Caki2 (cell line): ENCODE data around the gene DDR1. TPM values are rescaled to one million over a fixed set of nuclear protein-coding genes. Genes with fewer than 3 reads are reported as not detected.
"Not testable (repeated sequence)": the region's sequence is repeated elsewhere in the genome, so short reads cannot be mapped to it uniquely, and the experiment has no call there.

Experiments
- DNase-seq: peaks from one replicate; pipeline ENCODE4 v3.0.0-alpha.2; 2015; ENCODE audit warnings: low read depth
- in situ Hi-C: cut with HindIII; loops from 2 replicates; pipeline ENCODE4 v1.10.0; 2016; ENCODE audit warnings: low sequenced_read_pairs, low pct_unique_long_range_greater_than_20kb, mixed read lengths
- total RNA-seq: library from RNA; depleted of rRNA; stranded (reverse); fragments of >200 nt; shearing (Covaris generic); gene quantifications from 2 replicates; pipeline ENCODE4 v1.2.3, GENCODE V29; 2014; ENCODE audit warnings: low replicate concordance

The DDR1 gene
- total RNA-seq, 1 experiment from 2014 or later = 197 TPM

- in situ Hi-C loops = not testable (repeated sequence)
These were observed 23.0 kb downstream of the DDR1 start for GRCh38 chr6:30907290-30907757.

GRCh38 chr6:30907758-30908591, 23.7 kb downstream of the DDR1 start, which contains the start of gene GTF2H4:
GTF2H4 (plus strand) TSS chr6:30908207.
- in situ Hi-C loops = no loop called here
- DNase-seq = peak; percentile 99

More at GRCh38 chr6:30907290-30907757, 23.0 kb downstream of the DDR1 start:
- DNase-seq = peak; percentile 62

DNA sequence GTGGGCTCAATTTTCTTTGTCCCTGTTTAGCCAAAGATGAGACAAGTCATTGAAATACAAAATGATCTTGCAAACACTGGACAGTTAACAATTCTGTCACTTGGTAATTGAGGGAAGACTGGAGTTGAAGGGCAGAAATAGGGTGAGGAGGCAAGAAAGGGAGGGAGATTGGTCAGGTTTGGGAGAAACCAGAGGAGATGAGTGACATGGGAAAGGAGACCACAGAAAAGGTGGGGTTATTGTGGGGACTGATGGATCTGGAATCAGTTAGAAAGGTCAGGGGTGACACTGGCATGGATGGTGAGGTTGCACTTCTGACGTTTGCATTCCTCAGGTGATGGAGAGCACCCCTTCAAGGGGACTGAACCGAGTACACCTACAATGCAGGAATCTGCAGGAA, 24.4 kb downstream of the DDR1 start:
- no peak for DNase-seq
- in situ Hi-C loops = no loop called here

DNA sequence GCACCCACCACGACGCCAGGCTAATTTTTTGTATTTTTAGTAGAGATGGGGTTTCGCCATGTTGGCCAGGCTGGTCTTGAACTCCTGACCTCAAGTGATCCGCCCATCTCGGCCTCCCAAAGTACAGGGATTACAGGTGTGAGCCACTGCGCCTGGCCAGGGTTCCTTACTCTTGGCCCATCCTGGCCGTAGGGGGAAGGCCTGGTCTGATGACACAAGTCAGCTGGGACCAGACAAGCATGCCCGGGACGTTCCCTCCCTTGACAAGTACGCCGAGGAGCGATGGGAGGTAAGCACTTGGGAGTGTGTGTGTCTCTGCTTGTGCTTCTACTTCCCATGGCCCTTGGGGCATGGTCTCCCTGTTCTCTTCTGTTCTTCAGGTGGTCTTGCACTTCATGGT, 26.2 kb downstream of the DDR1 start:
- DNase-seq, in situ Hi-C loops: not testable (repeated sequence)

GRCh38 chr6:30912746-30913520, 28.6 kb downstream of the DDR1 start:
- DNase-seq = no peak
- in situ Hi-C loops = no loop called here

- in situ Hi-C loops = no loop called here
- DNase-seq = no peak
These were observed 29.4 kb downstream of the DDR1 start for GRCh38 chr6:30913721-30914075.

DNA sequence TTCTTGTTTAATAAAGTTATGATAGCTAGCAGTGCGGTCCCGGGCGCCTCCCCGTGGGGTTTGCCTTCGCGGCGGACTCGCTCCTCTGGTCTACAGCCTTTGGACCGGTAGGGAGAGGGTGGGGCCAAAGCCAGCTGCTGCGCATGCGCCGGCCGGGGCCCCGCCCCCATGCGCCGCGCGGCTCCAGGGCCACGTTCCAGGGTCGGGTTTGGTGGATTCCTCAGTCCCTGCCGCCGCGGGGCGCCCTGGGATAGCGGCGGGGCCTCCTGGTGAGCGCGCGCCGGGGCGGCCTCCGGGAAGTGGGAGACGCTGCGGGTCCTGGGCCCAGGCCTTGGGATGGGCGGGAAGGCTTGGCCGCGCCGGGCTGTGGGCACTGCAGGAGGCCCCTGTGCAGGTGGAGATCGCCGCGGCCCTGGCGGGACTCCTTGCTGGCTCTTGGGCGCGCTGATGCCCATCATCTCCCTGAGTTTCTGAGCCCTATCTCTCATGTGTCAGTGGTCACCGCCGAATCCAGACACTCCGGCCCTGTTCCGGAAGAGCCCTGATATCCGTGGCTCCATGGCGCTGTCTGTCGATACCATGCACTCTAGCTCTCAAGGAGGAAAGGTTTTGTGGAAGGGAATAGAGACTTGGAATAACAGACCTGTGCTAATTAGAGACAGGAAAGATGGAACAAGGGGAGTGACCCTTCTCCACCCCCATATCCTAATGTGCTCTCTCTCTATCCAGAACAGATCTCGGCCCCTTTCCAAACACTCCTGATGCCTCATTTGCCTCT, 29.9 kb downstream of the DDR1 start, which contains the start of gene VARS2:
VARS2 (plus strand) TSS at position 163 of the 778 bp plus-strand sequence; CDS start at position 762, 599 bp downstream.
- in situ Hi-C loops = no loop called here
- DNase-seq = peak; percentile 97

DNA sequence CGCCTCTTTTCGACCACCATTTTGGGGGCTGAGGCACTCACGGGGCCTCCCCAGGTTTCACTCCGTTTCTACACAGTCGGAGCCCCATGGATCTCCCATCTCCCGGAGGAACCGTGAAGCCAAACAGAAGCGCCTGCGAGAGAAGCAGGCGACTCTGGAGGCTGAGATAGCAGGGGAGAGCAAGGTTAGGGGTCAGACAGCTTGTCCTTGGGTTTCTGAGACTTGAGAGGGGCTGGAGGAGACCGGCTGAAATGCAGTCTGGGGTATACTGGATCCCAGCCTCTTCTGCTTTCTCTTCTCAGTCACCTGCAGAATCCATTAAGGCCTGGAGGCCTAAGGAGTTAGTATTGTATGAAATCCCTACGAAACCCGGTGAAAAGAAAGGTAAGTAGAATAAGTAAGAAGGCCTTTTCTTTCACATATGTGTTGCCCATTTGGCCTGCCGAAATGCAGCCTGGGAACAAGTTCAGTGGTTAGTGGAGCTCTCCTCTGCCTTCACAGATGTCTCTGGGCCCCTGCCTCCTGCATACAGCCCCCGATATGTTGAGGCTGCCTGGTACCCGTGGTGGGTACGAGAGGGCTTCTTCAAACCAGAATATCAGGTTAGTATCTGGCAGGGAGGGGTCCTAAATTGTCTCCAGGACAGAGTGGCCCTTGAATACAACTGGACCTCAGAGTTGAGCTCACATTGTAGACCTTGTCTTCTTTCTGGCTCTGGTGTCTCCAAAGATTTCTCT, 30.7 kb downstream of the DDR1 start:
- in situ Hi-C loops = no loop called here

DNA sequence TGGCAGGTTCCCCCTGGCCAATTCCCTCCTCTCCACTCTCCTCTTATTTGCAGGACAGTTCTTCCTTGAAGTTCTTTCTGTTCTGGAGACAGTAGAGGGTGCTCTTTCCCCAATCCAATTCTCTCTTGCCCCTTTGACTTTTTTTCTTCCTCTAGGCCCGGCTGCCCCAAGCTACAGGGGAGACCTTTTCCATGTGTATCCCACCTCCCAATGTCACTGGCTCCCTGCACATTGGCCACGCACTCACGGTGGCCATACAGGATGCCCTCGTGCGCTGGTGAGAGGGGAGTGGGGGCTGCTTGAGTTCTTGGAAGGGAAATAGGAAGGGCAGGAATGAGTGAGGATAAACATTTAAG, 31.2 kb downstream of the DDR1 start:
- peak; percentile 72 for DNase-seq
- in situ Hi-C loops = no loop called here

More for the DNA sequence above, 30.7 kb downstream of the DDR1 start:
- no peak for DNase-seq

- in situ Hi-C loops = no loop called here
- DNase-seq = no peak
These were observed 32.7 kb downstream of the DDR1 start for GRCh38 chr6:30917041-30917440.

DNA sequence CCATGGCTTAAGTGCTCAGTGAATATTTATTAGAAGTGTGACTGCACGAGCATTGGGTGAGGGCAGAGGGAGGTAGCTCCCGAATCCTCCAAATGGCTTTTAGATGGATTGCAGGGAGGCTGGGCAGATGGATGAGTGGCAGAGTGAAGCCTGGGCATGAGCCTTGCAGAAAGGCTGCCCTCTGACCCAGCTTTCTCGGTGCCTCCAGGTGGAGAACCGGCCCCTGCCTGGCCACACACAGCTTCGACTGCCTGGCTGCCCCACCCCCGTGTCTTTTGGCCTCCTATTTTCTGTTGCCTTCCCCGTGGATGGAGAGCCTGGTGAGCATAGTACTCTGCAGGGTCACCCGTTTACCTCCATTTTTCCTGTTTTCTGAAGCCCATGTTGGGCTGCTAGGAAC, 33.2 kb downstream of the DDR1 start:
- in situ Hi-C loops = no loop called here

GRCh38 chr6:30918670-30919069, 34.4 kb downstream of the DDR1 start:
- DNase-seq = no peak
- in situ Hi-C loops = no loop called here

More for the DNA sequence above, 33.2 kb downstream of the DDR1 start:
- no peak for DNase-seq

- in situ Hi-C loops = no loop called here
- no peak for DNase-seq
These were observed 38.1 kb downstream of the DDR1 start for GRCh38 chr6:30922447-30922852.

DNA sequence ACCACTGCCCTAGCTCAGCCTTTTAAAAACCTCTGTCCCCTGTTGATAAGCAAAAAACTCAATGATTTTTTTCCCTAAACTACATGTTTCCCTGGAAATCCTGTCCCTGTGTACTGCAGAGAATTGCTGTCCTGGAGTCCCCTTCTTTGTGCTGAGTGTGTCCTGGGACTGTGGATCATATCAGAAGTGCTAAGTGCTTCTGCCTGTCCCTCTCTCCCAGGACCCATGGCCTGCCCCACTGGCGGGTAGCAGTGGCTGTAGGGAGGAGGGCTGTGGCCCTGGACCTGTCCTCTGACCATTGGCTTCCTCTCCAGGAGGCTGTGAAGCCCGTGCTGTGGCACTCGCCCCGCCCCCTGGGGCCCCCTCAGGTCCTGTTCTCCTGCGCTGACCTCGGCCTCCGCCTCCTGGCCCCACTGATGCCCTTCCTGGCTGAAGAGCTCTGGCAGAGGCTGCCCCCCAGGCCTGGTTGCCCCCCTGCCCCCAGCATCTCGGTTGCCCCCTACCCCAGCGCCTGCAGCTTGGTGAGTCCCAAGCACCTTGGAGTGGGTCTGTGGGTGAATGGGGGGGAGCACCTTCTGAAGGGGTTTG, 39.8 kb downstream of the DDR1 start:
- DNase-seq, in situ Hi-C loops: not testable (repeated sequence)

- peak; percentile 57 for DNase-seq
- in situ Hi-C loops = no loop called here
These were observed 42.3 kb downstream of the DDR1 start for GRCh38 chr6:30926644-30927043.

DNA sequence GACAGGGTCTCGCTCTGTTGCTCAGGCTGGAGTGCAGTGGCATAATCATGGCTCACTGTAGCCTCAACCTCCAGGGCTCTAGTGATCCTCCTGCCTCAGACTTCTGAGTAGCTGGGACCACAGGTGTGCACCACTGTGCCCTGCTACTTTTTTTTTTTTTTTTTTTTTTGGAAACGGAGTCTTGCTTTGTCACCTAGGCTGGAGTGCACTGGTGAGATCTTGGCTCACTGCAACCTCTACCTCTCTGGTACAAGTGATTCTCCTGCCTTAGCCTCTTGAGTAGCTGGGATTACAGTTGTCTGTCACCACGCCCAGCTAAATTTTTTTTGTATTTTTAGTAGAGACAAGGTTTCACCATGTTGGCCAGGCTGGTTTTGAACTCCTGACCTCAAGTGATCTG, 42.8 kb downstream of the DDR1 start:
- DNase-seq, in situ Hi-C loops: not testable (repeated sequence)

DNA sequence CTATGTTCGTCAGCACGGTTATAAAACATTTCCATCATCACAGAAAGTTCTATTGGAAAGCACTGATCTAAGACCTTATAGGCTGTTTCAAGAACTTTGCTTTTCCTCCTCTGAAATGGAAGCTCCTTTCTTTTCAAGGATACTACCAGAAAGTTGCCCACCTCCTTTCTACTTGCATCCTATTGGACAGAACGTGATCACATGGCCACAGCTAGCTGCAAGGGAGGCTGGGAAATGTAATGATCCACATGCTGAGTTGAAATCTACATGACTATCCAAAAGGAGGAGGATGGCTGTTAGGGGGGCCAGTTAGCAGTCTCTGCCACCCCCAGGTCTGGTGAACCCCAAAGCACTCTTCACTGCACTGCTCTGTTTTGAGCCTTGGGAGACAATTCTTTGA, 44.4 kb downstream of the DDR1 start:
- DNase-seq = no peak
- in situ Hi-C loops = no loop called here
